ENCODE measurements around the gene IGFBPL1.
"Not testable (repeated sequence)": the region's sequence is repeated elsewhere in the genome, so short reads cannot be mapped to it uniquely, and the experiment has no call there.

DNA sequence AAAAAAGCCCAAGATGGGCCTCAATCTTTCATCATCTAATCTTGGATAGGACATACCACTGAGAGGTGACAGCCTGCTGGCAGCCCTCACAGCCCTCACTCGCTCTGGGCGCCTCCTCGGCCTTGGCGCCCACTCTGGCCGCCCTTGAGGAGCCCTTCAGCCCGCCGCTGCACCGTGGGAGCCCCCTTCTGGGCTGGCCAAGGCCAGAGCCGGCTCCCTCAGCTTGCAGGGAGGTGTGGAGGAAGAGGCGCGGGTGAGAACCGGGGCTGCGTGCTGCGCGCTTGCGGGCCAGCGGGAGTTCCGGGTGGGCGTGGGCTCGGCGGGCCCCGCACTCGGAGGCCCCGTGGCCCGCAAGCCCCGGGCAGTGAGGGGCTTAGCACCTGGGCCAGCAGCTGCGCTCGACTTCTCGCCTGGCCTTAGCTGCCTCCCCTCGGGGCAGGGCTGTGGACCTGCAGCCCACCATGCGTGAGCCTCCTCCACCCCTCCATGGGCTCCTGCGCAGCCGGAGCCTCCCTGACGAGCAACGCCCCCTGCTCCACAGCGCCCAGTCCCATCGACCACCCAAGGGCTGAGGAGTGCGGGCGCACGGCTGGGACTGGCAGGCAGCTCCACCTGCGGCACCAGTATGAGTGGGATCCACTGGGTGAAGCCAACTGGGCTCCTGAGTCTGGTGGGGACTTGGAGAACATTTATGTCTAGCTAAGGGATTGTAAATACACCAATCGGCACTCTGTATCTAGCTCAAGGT, 46.7 kb downstream of the IGFBPL1 start:
- TF ChIP-seq, protein P1, sequence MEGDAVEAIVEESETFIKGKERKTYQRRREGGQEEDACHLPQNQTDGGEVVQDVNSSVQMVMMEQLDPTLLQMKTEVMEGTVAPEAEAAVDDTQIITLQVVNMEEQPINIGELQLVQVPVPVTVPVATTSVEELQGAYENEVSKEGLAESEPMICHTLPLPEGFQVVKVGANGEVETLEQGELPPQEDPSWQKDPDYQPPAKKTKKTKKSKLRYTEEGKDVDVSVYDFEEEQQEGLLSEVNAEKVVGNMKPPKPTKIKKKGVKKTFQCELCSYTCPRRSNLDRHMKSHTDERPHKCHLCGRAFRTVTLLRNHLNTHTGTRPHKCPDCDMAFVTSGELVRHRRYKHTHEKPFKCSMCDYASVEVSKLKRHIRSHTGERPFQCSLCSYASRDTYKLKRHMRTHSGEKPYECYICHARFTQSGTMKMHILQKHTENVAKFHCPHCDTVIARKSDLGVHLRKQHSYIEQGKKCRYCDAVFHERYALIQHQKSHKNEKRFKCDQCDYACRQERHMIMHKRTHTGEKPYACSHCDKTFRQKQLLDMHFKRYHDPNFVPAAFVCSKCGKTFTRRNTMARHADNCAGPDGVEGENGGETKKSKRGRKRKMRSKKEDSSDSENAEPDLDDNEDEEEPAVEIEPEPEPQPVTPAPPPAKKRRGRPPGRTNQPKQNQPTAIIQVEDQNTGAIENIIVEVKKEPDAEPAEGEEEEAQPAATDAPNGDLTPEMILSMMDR (IDR thresholded peaks at IDR 0.05): not testable (repeated sequence)
- TF ChIP-seq ZFX (IDR thresholded peaks at IDR 0.05; ENCODE audit: borderline replicate concordance): not testable (repeated sequence)
